IMR-90 (cell line): ENCODE results near the gene SF3B2. TPM values are rescaled to one million over a fixed set of nuclear protein-coding genes. Genes with fewer than 3 reads are reported as not detected.

Experiments
- ATAC-seq: fragments of 200-7000 bp; cut with Tn5 transposase; 2 replicates; pipeline ENCODE4 v1.9.1; 2020; ENCODE audit warnings: low read depth, mild to moderate bottlenecking, moderate library complexity
- BruUV-seq: library from RNA; stranded (reverse); fragments of 400-500 nt; replicated peaks from 2 replicates; lab custom pipeline; 2021; lab: Mats Ljungman, UMichigan
- CTCF ChIA-PET: fragments of 300-600 bp; formaldehyde crosslinking; extraction: SDS; loops from one replicate; lab custom pipeline; 2021; ENCODE audit warnings: antibody characterized with exemption; lab: Yijun Ruan, JAX
- POLR2A ChIA-PET: fragments of 300-600 bp; sonication (Branson Sonifier 250); formaldehyde crosslinking; loops from one replicate; lab custom pipeline; 2022; ENCODE audit warnings: antibody characterized with exemption; ENCODE audit not compliant: unreplicated experiment; lab: Charles Lee
- DNase-seq: peaks from one replicate; pipeline ENCODE4 v3.0.0; 2013
- H2AFZ ChIP-seq: replicated peaks from 2 replicates; pipeline ENCODE3; 2013; ENCODE audit warnings: low read length, mild to moderate bottlenecking; ENCODE audit not compliant: poor library complexity
- H2AK5ac ChIP-seq: 2 replicates; pipeline ENCODE4 v1.6.1; 2013; ENCODE audit warnings: low read depth, low read length, inconsistent platforms
- H2AK9ac ChIP-seq: replicated peaks from 2 replicates; pipeline ENCODE3; 2013; ENCODE audit warnings: mild to moderate bottlenecking, low read depth, low read length, moderate library complexity; ENCODE audit not compliant: poor library complexity
- H2BK120ac ChIP-seq: 2 replicates; pipeline ENCODE4 v1.6.1; 2013; ENCODE audit warnings: low read depth, low read length, inconsistent platforms
- H2BK15ac ChIP-seq: 3 replicates; pipeline ENCODE4 v1.6.1; 2013; ENCODE audit warnings: low read depth, low read length, inconsistent platforms
- H2BK20ac ChIP-seq: 2 replicates; pipeline ENCODE4 v1.6.1; 2013; ENCODE audit warnings: low read depth, mild to moderate bottlenecking, inconsistent platforms, low read length, moderate library complexity
- H2BK5ac ChIP-seq: 2 replicates; pipeline ENCODE4 v1.6.1; 2013; ENCODE audit warnings: mild to moderate bottlenecking, low read depth, low read length, inconsistent platforms; ENCODE audit not compliant: poor library complexity, severe bottlenecking
- H3K14ac ChIP-seq: replicated peaks from 2 replicates; pipeline ENCODE4 v1.6.1; 2013; ENCODE audit warnings: low read depth, low read length, inconsistent platforms
- H3K18ac ChIP-seq: 2 replicates; pipeline ENCODE4 v1.6.1; 2013; ENCODE audit warnings: low read depth, low read length, control low read depth
- H3K23ac ChIP-seq: 2 replicates; pipeline ENCODE4 v1.6.1; 2013; ENCODE audit warnings: low read depth, low read length, inconsistent platforms
- H3K27ac ChIP-seq: 2 replicates; pipeline ENCODE4 v1.5.1; 2013; ENCODE audit warnings: mild to moderate bottlenecking, control low read depth, low read length; ENCODE audit not compliant: insufficient read depth
- H3K27me3 ChIP-seq: 2 replicates; pipeline ENCODE4 v1.6.1; 2013; ENCODE audit warnings: low read length; ENCODE audit not compliant: control insufficient read depth, insufficient read depth
- H3K36me3 ChIP-seq: 2 replicates; pipeline ENCODE4 v1.6.1; 2013; ENCODE audit warnings: low read length, mixed read lengths; ENCODE audit not compliant: control insufficient read depth, insufficient read depth
- H3K4ac ChIP-seq: 2 replicates; pipeline ENCODE4 v1.6.1; 2013; ENCODE audit warnings: low read depth, low read length, inconsistent platforms
- H3K4me1 ChIP-seq: 2 replicates; pipeline ENCODE4 v1.6.1; 2013; ENCODE audit warnings: low read length, mixed read lengths; ENCODE audit not compliant: control insufficient read depth, insufficient read depth
- H3K4me2 ChIP-seq: 2 replicates; pipeline ENCODE4 v1.6.1; 2013; ENCODE audit warnings: low read depth, mild to moderate bottlenecking, control low read depth, low read length, moderate library complexity
- H3K4me3 ChIP-seq: 2 replicates; pipeline ENCODE4 v1.5.1; 2013; ENCODE audit warnings: low read depth, mild to moderate bottlenecking, control low read depth, low read length, moderate library complexity; ENCODE audit not compliant: insufficient read depth
- H3K56ac ChIP-seq: 2 replicates; pipeline ENCODE4 v1.6.1; 2013; ENCODE audit warnings: low read length, inconsistent platforms; ENCODE audit not compliant: insufficient read depth; ENCODE audit errors: extremely low read depth
- H3K79me1 ChIP-seq, 2 experiments: 2 replicates each; pipeline ENCODE4 v1.6.1; 2013; ENCODE audit warnings: low read length in 2 of 2, inconsistent platforms in 1 of 2, low read depth in 1 of 2
- H3K9ac ChIP-seq: 2 replicates; pipeline ENCODE4 v1.6.1; 2013; ENCODE audit warnings: low read depth, low read length, control low read depth
- H3K9me1 ChIP-seq: 2 replicates; pipeline ENCODE4 v1.6.1; 2013; ENCODE audit warnings: low read length, inconsistent platforms; ENCODE audit not compliant: insufficient read depth
- H3K9me3 ChIP-seq: 2 replicates; pipeline ENCODE4 v1.6.1; 2013; ENCODE audit warnings: low read length; ENCODE audit not compliant: control insufficient read depth, insufficient read depth
- H4K20me1 ChIP-seq: 2 replicates; pipeline ENCODE4 v1.6.1; 2013; ENCODE audit warnings: low read length, inconsistent platforms; ENCODE audit not compliant: insufficient read depth
- H4K5ac ChIP-seq: 2 replicates; pipeline ENCODE4 v1.6.1; 2013; ENCODE audit warnings: mild to moderate bottlenecking, low read depth, low read length, control low read depth
- H4K8ac ChIP-seq, 2 experiments: 2 replicates each; pipeline ENCODE4 v1.6.1; 2013; ENCODE audit warnings: low read depth in 2 of 2, low read length in 2 of 2, control low read depth in 1 of 2, inconsistent platforms in 1 of 2
- H4K91ac ChIP-seq: 2 replicates; pipeline ENCODE4 v1.6.1; 2013; ENCODE audit warnings: low read depth, low read length, inconsistent platforms; ENCODE audit not compliant: insufficient read depth
- CHD1 ChIP-seq: IDR thresholded peaks from 2 replicates; pipeline ENCODE4 v1.6.1; 2012; ENCODE audit warnings: low read depth, low read length, improper control_type of control experiment
- FOS ChIP-seq: fragments of 150-350 bp; IDR thresholded peaks from 2 replicates; pipeline ENCODE4 v1.6.1; 2016; ENCODE audit warnings: low read depth, low read length
- MAFK ChIP-seq: IDR thresholded peaks from 2 replicates; pipeline ENCODE4 v1.6.1; 2012; ENCODE audit warnings: low read depth, low read length, improper control_type of control experiment
- NFE2L2 ChIP-seq: fragments of 150-350 bp; IDR thresholded peaks from 2 replicates; pipeline ENCODE4 v1.6.1; 2016; ENCODE audit warnings: low read depth, mild to moderate bottlenecking, low read length
- POLR2A ChIP-seq: IDR thresholded peaks from 2 replicates; pipeline ENCODE4 v1.6.1; 2012; ENCODE audit warnings: mild to moderate bottlenecking, low read depth, low read length
- RAD21 ChIP-seq: IDR thresholded peaks from 2 replicates; pipeline ENCODE4 v1.6.1; 2012; ENCODE audit warnings: low read length, improper control_type of control experiment
- SMC3 ChIP-seq: fragments of 150-350 bp; IDR thresholded peaks from 2 replicates; pipeline ENCODE4 v1.6.1; 2016; ENCODE audit warnings: low read depth, mild to moderate bottlenecking, antibody characterized with exemption, low read length, moderate library complexity
- WGBS, 2 experiments: methylation state at CpG; one replicate each; pipeline versions ENCODE4 v1.1.5 to v1.1.7; 2013; ENCODE audit warnings: missing lambda C conversion rate in 2 of 2; ENCODE audit not compliant: insufficient read length in 1 of 2; ENCODE audit errors: extremely low coverage in 2 of 2; 5-methylcytosine and 5-hydroxymethylcytosine counted together
- dilution Hi-C: fragments of 300-500 bp; cut with HindIII; formaldehyde crosslinking; loops from one replicate; pipeline ENCODE4 v1.14.3; 2018; ENCODE audit warnings: low sequenced_read_pairs; ENCODE audit not compliant: unreplicated experiment
- in situ Hi-C: fragments of 300-500 bp; cut with MboI; formaldehyde crosslinking; loops from 3 replicates; pipeline ENCODE4 v1.14.3; 2019; ENCODE audit warnings: low sequenced_read_pairs, inconsistent platforms, mixed read lengths
- intact Hi-C: fragments of 100-400 bp; cut with micrococcal nuclease; formaldehyde crosslinking; loops from 2 replicates; pipeline ENCODE4 v1.10.0; 2022
- polyA plus RNA-seq, 3 experiments: library from polyadenylated mRNA; depleted of rRNA; stranded (reverse); fragments of >200 nt; gene quantifications; 2 replicates each; pipeline ENCODE4 v1.2.3, GENCODE V29; 2012; ENCODE audit warnings: low replicate concordance in 1 of 3
- total RNA-seq: library from RNA; depleted of rRNA; stranded (reverse); fragments of >200 nt; gene quantifications from 2 replicates; pipeline ENCODE4 v1.2.3, GENCODE V29; 2012
- TF ChIP-seq, protein P1 (sequence below): fragments of 150-350 bp; IDR thresholded peaks from 2 replicates; pipeline ENCODE4 v1.6.1; 2017; ENCODE audit warnings: mild to moderate bottlenecking, antibody characterized with exemption, low read length, low read depth

The SF3B2 gene
- total and polyA plus RNA-seq, 2 of the 4 experiments (the other 2 are of a cell fraction) = 120 to 122 TPM

GRCh38 chr11:66116576-66117361 is 64.6 kb downstream of the SF3B2 start (continued):
- no peak for TF ChIP-seq RAD21

GRCh38 chr11:66118847-66119246 is 66.7 kb downstream of the SF3B2 start:
- Histone ChIP-seq H4K91ac (peak overlapping the region; percentile 91), H2BK15ac (peak overlapping the region; percentile 69; the same call in 2 of the 3 replicates), H3K9me1 (peaks cover 10% of the 10 kb centered on the region), H3K4me1 (peaks cover 16% of the 10 kb centered on the region), H4K5ac (peak overlapping the region; percentile 31; the same call in 1 of the 2 replicates), H3K23ac (peak overlapping the region; percentile 91; the same call in 1 of the 2 replicates), H2BK20ac (peak overlapping the region; percentile 93), H2AFZ (no peak overlapping the region), H3K27ac (peak overlapping the region; percentile 83), H3K9me3 (no peaks in the 10 kb centered on the region), H2AK5ac (peak overlapping the region; percentile 98), H3K4me3 (no peak overlapping the region), H2BK5ac (peak overlapping the region; percentile 97), H4K20me1 (peaks cover 11% of the 10 kb centered on the region), H3K56ac (peak overlapping the region; percentile 37), H3K27me3 (no peaks in the 10 kb centered on the region), H3K4me2 (no peak overlapping the region), H2BK120ac (peak overlapping the region; percentile 90), H3K14ac (peak overlapping the region; percentile 97), H2AK9ac (peak overlapping the region; percentile 82), H3K79me1 (peaks cover 28 to 69% of the 10 kb centered on the region in 2 experiments), H4K8ac (peak overlapping the region; percentile 60 to 68), H3K4ac (peak overlapping the region; percentile 97), H3K36me3 (no peaks in the 10 kb centered on the region), H3K18ac (peak overlapping the region; percentile 46), H3K9ac (peak overlapping the region; percentile 38; the same call in 1 of the 2 replicates)
- POLR2A ChIA-PET = interaction anchor here (0.5 to 0.6 kb wide), 3 partner anchors 8 to 224 kb away, joined by 3 to 6 read pairs (median 6); no protein-coding TSS in a partner anchor
- no CpG with 5 or more reads among the region's 3 CpGs for WGBS, 2 experiments
- ATAC-seq (no peak; the same call in 1 of the 2 replicates), DNase-seq (no peak)
- intact Hi-C loops = loop anchor here (5.0 kb wide), 1 partner anchor 37 kb away; no protein-coding TSS in a partner anchor
- in situ Hi-C loops = no loop called here
- dilution Hi-C loops = no loop called here
- CTCF ChIA-PET = interaction anchor here (1.0 to 1.4 kb wide), 2 partner anchors 11 to 34 kb away, joined by 3 read pairs; no protein-coding TSS in a partner anchor
- no peak for TF ChIP-seq POLR2A
- TF ChIP-seq NFE2L2 = no peak
- no peak for TF ChIP-seq RAD21
- TF ChIP-seq FOS = no peak
- TF ChIP-seq, protein P1, sequence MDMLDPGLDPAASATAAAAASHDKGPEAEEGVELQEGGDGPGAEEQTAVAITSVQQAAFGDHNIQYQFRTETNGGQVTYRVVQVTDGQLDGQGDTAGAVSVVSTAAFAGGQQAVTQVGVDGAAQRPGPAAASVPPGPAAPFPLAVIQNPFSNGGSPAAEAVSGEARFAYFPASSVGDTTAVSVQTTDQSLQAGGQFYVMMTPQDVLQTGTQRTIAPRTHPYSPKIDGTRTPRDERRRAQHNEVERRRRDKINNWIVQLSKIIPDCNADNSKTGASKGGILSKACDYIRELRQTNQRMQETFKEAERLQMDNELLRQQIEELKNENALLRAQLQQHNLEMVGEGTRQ = no peak
- no peak for TF ChIP-seq MAFK
- TF ChIP-seq SMC3 = no peak
- no peak for TF ChIP-seq CHD1
- BruUV-seq = no TSS peak
